Measurements from ENCODE around the gene THAP6.
"Not testable (repeated sequence)": the region's sequence is repeated elsewhere in the genome, so short reads cannot be mapped to it uniquely, and the experiment has no call there.

The THAP6 gene, protein sequence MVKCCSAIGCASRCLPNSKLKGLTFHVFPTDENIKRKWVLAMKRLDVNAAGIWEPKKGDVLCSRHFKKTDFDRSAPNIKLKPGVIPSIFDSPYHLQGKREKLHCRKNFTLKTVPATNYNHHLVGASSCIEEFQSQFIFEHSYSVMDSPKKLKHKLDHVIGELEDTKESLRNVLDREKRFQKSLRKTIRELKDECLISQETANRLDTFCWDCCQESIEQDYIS

GRCh38 chr4:75514131-75514948, at the start of gene THAP6, which contains the start of gene RCHY1:
Gene THAP6 (plus strand): TSS chr4:75514473. CDS start chr4:75515453, 980 bp downstream.
Gene RCHY1 (minus strand): TSS chr4:75514403. CDS start chr4:75514286, 117 bp downstream.
- DNase-seq (ENCODE audit: low spot score), result peak; percentile 96

DNA sequence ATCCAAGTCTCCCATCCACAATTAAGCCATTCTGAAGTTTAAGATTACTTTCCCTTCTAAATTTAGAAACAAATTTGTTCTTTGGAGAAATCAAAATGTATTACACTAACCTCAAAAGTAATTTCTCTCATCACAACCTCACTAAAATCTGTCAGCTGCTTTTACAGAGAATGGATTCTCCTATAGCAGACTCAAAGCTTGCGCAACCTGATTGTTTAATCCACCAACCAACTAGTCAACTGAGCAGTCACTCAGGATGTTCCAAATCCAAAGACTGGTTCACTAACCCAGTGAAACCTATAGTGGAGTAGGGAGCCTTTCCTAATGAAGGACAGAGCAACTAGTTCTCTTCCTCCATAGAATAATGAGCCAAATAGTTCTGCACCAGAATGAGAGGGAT, 44.4 kb upstream of the THAP6 start:
- DNase-seq (ENCODE audit: low spot score), result no peak

- no peak for DNase-seq (ENCODE audit: low spot score)
Observed at GRCh38 chr4:75470738-75471137, 43.5 kb upstream of the THAP6 start.

GRCh38 chr4:75477201-75477600, 37.1 kb upstream of the THAP6 start:
- no peak for DNase-seq (ENCODE audit: low spot score)

GRCh38 chr4:75484190-75484589, 30.1 kb upstream of the THAP6 start:
- DNase-seq (ENCODE audit: low spot score), result no peak

DNA sequence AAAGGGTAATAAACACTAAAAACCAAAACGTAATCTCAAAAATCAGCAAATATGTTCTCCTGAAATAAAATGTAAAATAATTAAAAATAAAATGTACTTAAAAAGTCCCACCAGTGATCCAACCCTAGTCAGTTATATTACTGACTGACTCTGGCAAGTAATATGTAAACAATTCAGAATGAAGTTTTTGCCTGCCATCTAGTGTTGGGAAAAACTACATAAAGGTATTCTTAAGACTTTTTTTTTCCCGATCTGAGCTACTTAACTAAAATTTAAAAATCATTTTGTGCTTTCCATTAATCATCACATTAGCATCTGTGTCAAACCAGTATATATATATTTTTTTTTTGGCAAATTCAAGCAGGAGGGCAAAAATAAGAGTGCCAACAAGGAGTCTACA, 24.1 kb upstream of the THAP6 start:
- no peak for DNase-seq (ENCODE audit: low spot score)

DNA sequence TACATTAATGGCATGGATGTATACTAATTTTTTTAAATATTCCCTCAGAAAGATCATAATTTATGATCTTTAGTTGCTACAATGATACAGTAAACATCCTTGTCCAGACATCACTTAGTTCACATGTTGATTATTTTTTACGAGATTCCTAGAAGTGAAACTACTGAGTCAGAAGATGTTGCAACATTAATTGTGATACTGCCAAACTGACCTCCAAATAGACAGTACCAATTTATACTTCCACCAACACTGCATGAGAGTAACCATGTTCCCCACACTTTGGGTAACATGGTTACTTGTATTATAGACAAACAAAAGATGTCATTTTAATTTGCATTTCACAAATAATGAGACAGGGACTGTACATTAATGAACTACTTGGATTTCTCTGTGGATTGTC, 19.7 kb upstream of the THAP6 start:
- no peak for DNase-seq (ENCODE audit: low spot score)

DNA sequence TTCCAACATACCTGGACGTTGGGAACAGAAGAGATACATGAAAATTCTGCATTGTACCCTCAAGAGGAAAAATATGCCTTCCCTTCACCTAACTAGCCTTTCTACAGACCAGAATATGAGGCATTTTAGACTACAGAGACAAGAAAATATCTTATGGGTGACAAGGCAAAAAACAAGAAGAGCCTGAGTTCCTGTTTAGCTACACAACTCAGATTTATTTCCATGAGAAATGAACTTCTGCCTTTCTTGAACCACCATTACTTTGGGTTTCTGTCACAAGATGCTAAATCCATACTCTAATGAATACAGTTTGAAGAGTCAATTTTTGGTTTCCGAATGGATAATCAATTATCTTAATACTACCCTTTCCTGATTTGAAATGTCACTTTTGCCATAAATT, 18.8 kb upstream of the THAP6 start:
- DNase-seq (ENCODE audit: low spot score), result no peak

DNA sequence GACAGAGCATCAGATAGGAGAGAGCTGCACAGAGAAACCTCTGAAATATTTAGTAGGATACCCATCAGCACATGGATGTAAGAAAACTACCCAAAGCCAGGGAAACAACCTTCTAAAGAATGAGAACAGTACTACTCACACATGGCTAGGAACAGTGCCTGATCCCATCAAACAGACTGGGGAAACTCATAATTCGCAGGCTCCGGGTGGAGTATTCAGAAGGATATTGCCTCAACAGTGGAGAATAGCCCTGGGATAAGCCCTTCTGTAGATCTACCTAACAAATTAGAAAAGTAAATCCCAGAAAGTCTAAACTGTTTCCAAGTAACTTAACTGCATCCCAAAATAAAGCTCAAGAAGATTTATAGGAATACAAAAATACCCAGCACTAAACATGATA, 17.9 kb upstream of the THAP6 start:
- DNase-seq (ENCODE audit: low spot score), result no peak

DNA sequence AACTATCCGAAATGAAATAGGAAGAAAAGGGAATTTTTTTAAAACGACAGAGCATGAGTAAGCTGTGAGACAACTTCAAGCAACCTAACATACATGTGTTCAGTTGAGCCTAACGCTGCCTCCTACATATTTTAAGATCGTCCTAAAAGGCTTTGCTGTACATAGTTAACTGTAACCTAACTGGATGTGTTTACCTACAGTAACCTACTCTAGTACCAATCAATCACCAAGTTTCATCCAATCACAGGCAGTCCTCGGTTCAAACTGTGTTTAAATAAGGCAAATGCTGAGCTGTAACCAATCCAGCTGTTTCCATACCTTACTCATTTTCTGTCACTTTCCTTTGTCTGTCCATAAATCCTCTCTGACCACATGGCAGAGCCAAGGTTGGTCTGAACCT, 17.1 kb upstream of the THAP6 start:
- DNase-seq (ENCODE audit: low spot score), result no peak

GRCh38 chr4:75498041-75498440, 16.2 kb upstream of the THAP6 start:
- no peak for DNase-seq (ENCODE audit: low spot score)

DNA sequence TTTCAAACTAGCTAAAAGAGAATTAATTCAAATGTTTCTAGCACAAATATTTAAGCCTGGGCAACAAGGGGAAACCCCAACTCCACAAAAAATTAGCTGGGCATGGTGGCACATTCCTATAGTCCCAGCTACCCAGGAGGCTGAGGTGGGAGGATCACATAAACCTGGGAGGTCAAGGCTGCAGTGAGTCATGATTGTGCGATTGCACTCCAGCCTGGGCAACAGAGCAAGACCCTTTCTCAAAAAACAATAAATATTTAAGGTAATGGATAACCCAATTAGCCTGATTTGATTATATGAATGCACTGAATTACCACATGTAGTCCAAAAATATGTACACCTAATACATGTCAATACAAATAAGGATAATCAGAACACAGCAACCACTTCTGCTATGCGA, 14.4 kb upstream of the THAP6 start:
- DNase-seq (ENCODE audit: low spot score), result no peak

DNA sequence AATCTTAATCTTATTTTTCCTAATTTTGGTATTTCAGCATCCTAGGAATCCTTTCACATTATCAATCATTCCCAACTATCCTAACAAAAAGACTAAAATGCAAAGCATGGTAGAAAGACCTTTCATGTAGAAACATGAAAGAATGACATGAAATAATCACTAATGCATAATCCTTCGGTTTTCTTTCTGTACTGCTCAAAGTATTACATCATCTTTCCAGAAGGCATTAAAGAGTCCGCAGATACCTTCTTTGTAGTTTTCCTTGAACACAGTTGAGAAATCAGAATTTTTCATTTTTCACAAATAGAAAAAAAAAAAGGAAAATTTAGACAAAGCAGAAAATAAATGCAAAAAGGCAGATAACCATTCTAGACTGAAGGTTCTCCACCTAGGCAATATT, 11.6 kb upstream of the THAP6 start:
- DNase-seq (ENCODE audit: low spot score), result no peak

GRCh38 chr4:75505630-75506029, 8.6 kb upstream of the THAP6 start:
- DNase-seq (ENCODE audit: low spot score), result no peak

DNA sequence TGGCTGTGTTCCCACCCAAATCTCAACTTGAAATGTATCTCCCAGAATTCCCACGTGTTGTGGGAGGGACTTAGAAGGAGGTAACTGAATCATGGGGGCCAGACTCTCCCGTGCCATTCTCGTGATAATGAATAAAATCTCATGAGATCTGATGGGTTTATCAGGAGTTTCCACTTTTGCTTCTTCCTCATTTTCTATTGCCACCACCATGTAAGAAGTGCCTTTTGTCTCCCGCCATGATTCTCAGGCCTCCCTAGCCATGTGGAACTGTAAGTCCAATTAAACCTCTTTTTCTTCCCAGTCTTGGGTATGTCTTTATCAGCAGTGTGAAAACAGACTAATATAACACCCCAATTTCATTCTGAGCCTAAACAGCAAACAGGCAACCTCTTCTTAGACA, 4.7 kb upstream of the THAP6 start:
- DNase-seq (ENCODE audit: low spot score), result not testable (repeated sequence)

DNA sequence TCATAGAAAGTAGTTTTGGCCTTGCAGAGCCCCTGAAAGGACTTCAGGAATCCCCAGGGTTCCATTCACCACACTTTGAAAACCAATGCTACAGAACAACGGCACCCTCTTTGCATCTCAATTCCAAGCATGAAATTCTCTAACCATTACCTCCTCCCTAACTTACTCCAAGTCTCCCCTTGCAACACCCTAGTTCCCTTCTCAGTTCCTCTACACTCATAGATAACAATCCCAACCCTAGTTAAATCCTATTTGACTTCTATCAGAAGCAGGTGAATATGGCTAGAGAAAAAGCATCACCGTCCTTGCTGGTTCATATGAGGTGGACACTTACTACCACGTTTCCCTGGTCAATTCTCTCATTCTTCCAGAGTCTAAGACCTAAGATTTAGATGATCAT, 2.4 kb upstream of the THAP6 start:
- DNase-seq (ENCODE audit: low spot score), result no peak

GRCh38 chr4:75512386-75513211, 1.7 kb upstream of the THAP6 start:
- DNase-seq (ENCODE audit: low spot score), result no peak

DNA sequence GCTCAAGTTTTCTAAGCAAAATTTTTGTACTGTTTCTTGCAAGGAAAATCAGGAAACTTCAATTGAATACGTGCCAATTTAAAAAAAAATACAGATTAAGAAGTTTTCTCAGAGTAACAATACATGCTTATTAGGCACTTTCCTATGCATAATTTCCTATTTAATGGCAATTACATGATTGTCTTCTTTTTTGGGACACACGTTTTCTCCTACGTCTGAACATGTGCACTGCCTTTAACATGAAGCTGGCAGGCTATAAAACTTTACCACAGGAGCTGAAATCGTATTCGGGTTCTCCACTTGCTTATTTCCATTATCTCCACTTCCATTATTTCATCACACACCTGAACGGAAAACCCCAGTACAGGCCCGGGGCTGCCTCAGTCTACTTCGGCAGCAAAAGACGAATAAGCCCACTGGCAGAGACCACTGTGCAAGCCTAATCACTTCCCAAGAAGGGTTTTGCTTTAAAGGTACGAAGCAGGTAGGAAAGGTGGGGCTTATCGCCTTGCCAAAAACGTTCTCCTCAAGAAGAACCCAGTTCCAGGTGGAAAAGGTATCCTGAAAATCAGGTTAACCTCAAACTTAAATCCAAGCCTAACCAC, 645 bp upstream of the THAP6 start:
- DNase-seq (ENCODE audit: low spot score), result no peak

- no peak for DNase-seq (ENCODE audit: low spot score)
Observed at GRCh38 chr4:75514949-75515612, 808 bp downstream of the THAP6 start.

GRCh38 chr4:75516144-75516543, 1.9 kb downstream of the THAP6 start:
- DNase-seq (ENCODE audit: low spot score), result no peak

DNA sequence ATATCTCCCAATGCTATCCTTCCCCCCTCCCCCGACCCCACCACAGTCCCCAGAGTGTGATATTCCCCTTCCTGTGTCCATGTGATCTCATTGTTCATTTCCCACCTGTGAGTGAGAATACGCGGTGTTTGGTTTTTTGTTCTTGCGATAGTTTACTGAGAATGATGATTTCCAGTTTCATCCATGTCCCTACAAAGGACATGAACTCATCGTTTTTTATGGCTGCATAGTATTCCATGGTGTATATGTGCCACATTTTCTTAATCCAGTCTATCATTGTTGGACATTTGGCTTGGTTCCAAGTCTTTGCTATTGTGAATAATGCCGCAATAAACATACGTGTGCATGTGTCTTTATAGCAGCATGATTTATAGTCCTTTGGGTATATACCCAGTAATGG, 5.2 kb downstream of the THAP6 start:
- DNase-seq (ENCODE audit: low spot score), result not testable (repeated sequence)

GRCh38 chr4:75525086-75525485, 10.8 kb downstream of the THAP6 start:
- no peak for DNase-seq (ENCODE audit: low spot score)

Data from left forelimb (tissue), 1 donor.